ENCODE results near the gene PACRG.

Gene PACRG

GRCh38 chr6:163098827-163099479, 371.2 kb downstream of the PACRG start:
- no peak for DNase-seq

GRCh38 chr6:163099621-163100171, 371.9 kb downstream of the PACRG start:
- DNase-seq: no peak

GRCh38 chr6:163100259-163100658, 372.5 kb downstream of the PACRG start:
- DNase-seq: no peak

GRCh38 chr6:163113358-163113962, 385.7 kb downstream of the PACRG start:
- DNase-seq: no peak

GRCh38 chr6:163118941-163119340, 391.2 kb downstream of the PACRG start:
- DNase-seq: no peak

- no peak for DNase-seq
These were observed 392.4 kb downstream of the PACRG start for GRCh38 chr6:163120223-163120622.

- DNase-seq: no peak
These were observed 393.5 kb downstream of the PACRG start for GRCh38 chr6:163121270-163121669.

GRCh38 chr6:163122365-163122764, 394.6 kb downstream of the PACRG start:
- DNase-seq: no peak

- no peak for DNase-seq
These were observed 395.3 kb downstream of the PACRG start for GRCh38 chr6:163123098-163123497.

GRCh38 chr6:163126741-163127140, 399.0 kb downstream of the PACRG start:
- no peak for DNase-seq

GRCh38 chr6:163127587-163127986, 399.8 kb downstream of the PACRG start:
- DNase-seq: no peak

GRCh38 chr6:163128324-163128723, 400.6 kb downstream of the PACRG start:
- DNase-seq: no peak

GRCh38 chr6:163132050-163132750, 404.4 kb downstream of the PACRG start:
- DNase-seq: no peak

GRCh38 chr6:163133017-163133416, 405.2 kb downstream of the PACRG start:
- DNase-seq: no peak

GRCh38 chr6:163133691-163134090, 405.9 kb downstream of the PACRG start:
- DNase-seq: no peak

- no peak for DNase-seq
These were observed 409.1 kb downstream of the PACRG start for GRCh38 chr6:163136681-163137397.

- no peak for DNase-seq
These were observed 409.7 kb downstream of the PACRG start for GRCh38 chr6:163137398-163137881.

- DNase-seq: no peak
These were observed 418.3 kb downstream of the PACRG start for GRCh38 chr6:163146036-163146435.

- DNase-seq: no peak
These were observed 420.2 kb downstream of the PACRG start for GRCh38 chr6:163147994-163148393.

- DNase-seq: no peak
These were observed 420.9 kb downstream of the PACRG start for GRCh38 chr6:163148451-163149278.

GRCh38 chr6:163149279-163149848, 421.6 kb downstream of the PACRG start:
- DNase-seq: no peak

GRCh38 chr6:163151212-163151611, 423.4 kb downstream of the PACRG start:
- DNase-seq: no peak

Data from NCI-H2227 treated with DMSO at 0.1 percent for 48 hours (cell line).